NCI-H345 treated with DMSO at 0.1 percent for 48 hours (cell line): ENCODE measurements around the gene CLMN.

Experiments used
- DNase-seq: peaks from one replicate; lab custom pipeline; 2025; ENCODE audit not compliant: unreplicated experiment; lab: John Stamatoyannopoulos, UW

The CLMN gene, protein sequence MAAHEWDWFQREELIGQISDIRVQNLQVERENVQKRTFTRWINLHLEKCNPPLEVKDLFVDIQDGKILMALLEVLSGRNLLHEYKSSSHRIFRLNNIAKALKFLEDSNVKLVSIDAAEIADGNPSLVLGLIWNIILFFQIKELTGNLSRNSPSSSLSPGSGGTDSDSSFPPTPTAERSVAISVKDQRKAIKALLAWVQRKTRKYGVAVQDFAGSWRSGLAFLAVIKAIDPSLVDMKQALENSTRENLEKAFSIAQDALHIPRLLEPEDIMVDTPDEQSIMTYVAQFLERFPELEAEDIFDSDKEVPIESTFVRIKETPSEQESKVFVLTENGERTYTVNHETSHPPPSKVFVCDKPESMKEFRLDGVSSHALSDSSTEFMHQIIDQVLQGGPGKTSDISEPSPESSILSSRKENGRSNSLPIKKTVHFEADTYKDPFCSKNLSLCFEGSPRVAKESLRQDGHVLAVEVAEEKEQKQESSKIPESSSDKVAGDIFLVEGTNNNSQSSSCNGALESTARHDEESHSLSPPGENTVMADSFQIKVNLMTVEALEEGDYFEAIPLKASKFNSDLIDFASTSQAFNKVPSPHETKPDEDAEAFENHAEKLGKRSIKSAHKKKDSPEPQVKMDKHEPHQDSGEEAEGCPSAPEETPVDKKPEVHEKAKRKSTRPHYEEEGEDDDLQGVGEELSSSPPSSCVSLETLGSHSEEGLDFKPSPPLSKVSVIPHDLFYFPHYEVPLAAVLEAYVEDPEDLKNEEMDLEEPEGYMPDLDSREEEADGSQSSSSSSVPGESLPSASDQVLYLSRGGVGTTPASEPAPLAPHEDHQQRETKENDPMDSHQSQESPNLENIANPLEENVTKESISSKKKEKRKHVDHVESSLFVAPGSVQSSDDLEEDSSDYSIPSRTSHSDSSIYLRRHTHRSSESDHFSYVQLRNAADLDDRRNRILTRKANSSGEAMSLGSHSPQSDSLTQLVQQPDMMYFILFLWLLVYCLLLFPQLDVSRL

DNA sequence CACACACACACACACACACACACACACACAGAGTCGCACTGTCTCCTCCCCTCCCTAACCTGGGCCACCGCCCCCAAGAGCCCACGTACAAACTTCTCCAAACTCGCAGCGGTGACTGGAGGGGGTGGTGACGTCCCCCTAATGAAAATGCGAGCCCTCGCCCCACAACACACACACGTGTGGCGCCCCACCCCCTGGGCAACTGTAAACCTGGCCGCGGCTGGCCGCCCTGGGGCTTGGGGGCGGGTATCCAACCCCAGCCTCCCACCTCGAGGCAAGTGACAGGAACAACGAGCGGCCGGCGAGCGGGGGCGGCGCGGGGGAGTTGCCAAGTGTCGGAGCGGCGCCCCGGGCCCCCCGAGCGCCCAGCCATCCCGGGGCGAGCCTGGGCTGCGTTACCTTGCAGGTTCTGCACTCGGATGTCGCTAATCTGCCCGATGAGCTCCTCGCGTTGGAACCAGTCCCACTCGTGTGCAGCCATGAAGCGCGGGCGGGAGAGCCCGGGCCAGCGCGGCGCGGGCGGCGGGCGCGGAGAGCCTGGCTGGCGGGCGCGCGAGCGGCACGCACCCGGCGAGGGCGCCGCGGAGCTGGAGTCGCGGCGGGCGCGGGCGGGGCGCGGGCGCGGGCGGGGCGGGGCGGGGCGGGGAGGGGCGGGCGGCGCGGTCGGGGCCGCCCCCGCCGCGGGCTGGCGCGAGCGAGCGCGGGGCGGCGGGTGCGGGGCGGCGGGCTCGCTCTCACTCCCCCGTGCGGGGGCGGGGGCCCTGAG, at the start of gene CLMN:
CLMN (minus strand) TSS at position 597 of the 766 bp plus-strand sequence; CDS start at position 481, 116 bp downstream.
- no peak for DNase-seq

DNA sequence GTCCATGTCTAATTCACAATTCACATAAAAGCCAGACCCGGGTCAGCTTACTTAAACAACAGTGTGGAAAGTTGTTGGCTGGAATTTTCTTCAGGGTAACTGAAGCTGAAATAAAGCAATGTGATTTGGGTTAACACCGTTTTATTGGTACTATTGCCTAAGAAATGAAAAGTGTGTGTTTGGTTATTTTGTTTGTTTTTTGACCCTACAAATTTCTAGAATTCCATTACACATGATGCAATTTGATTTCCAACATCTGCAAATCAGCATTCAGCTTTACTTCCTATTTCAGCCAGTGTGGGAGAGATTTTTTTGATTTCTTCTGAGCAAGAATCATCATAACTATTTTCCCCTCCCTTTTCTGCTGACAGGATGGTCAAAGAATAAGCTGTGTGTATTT, 45.7 kb upstream of the CLMN start:
- DNase-seq: no peak

- no peak for DNase-seq
Measured at GRCh38 chr14:95364481-95365209, 44.9 kb upstream of the CLMN start.

GRCh38 chr14:95363468-95363954, 43.8 kb upstream of the CLMN start:
- DNase-seq: no peak

GRCh38 chr14:95362138-95362494, 42.4 kb upstream of the CLMN start:
- DNase-seq: no peak

GRCh38 chr14:95361373-95362137, 41.8 kb upstream of the CLMN start:
- DNase-seq: no peak

DNA sequence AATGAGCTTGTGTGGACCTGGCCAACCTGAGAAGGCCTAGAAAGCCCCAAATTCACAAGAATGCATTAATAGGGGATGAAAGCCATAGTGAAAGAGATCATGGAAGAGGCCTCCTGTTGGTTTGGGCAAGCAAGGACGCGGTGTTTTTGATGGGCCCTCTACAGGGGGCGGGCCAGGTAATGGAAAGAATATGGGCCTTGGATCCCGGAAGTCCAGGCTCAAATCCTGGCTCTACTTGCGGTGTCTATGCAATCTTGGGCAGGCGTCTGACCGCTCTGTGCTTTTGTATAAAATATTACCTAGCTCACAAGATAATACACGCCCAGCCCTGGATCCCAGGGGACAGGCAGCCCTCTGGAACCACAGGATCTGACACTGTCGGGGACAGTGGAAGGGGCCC, 41.1 kb upstream of the CLMN start:
- DNase-seq: no peak

DNA sequence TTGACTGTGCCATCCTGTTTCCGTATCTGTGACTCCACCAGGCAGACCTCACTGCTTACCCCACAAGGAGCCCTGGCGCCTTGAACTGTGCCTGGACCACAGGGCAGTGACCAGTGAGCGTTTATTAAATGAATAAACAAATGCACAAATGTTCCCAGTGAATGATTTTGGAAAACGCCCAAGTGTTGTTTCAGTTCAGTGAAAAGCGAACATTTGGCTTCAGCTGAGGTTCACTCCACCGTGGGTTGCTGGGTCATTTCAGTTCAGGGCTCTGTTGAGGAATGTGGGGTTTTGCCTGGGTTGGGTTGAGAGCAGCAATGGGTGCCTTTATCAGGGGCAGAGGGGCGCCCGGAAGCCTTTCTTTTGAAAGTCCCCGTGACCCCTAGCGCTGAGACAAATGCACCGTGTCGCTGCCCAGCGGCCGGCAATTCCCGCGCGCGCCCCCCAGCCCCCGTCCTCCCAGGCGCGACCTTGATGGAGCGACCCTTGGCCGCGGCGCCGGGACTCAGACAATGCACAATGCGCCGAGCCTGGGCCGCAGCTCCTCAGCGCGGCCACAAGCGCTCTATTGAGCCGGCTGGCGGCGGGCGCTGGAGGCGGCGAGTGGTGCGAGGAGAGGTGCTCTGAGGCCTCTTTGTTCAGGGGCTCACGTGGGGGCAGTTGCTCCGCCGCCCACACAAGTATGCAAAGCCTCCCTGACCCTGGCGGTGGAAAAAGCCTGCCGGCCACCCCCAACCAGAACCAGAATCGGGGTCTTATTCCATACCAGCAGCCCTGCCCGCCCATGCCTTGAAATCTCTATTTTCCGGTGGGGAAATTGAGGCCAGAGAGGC, 40.5 kb upstream of the CLMN start:
- no peak for DNase-seq

- no peak for DNase-seq
Measured at GRCh38 chr14:95356245-95356869, 36.6 kb upstream of the CLMN start.

DNA sequence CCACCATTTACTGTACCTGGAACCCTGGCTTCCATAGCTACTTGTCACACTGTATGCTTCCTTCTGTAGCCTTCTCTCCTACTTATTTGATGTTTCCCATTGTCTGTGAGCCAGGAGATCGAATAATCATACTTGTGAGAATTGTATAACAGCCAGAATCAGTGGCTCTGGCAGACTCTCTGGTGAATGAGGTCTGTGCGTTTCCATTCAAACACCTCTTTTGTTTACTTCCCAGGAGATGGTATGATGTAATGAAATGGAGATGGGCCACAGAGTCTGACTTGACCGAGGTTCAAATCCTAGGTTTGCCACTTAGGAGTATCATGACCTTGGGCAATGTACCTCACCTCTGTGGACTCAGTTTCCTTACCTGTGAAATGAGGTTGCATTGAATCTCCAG, 35.7 kb upstream of the CLMN start:
- DNase-seq: no peak

DNA sequence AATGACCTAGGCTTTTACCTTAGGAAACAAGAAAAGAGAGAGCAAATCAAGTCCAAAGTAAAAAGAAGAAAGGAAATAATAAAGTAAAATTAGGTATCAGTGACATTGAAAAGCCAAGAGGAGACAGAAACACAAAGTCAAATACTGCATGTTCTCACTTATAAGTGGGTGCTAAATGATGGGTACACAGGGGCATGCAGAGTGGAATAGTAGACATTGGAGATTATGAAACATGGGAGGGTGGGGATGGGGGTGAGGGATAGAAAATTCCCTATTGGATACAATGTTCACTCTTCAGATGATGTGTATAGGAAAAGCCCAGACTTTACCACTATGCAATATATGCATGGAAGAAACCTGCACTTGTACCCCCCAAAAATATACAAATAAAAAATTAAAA, 35.1 kb upstream of the CLMN start:
- DNase-seq: no peak

GRCh38 chr14:95353664-95354063, 34.0 kb upstream of the CLMN start:
- DNase-seq: no peak

DNA sequence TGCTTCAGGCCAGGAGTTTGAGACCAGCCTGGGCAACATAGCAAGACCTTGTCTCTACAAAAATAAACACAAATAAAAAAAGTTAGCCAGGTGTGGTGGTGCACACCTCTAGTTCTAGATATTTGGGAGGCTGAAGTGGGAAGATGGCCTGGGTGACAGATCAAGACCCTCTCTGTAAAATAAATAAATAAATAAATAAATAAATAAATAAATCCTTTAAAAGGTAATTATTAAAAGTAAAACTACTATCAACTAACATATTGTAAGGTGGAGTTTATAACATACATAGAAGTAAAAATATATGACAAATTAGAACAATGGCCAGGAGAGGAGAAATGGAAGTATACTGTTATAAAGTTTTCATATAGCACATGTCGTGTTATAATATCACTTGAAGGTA, 33.3 kb upstream of the CLMN start:
- no peak for DNase-seq

DNA sequence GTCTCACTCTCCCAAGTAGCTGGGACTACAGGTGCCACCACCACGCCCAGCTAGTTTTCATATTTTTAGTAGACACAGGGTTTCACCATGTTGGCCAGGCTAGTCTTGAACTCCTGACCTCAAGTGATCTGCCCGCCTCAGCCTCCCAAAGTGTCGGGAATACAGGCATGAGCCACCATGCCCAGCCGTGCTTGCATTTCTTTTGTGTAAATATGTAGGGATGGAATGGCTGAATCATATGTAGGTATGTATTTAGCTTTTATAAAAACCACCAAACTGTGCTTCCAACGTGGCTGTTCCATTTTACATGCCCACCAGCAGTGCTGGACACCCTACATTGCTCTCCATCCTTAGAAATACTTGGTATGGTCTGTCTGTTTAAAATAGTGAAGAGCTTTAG, 32.8 kb upstream of the CLMN start:
- DNase-seq: no peak

DNA sequence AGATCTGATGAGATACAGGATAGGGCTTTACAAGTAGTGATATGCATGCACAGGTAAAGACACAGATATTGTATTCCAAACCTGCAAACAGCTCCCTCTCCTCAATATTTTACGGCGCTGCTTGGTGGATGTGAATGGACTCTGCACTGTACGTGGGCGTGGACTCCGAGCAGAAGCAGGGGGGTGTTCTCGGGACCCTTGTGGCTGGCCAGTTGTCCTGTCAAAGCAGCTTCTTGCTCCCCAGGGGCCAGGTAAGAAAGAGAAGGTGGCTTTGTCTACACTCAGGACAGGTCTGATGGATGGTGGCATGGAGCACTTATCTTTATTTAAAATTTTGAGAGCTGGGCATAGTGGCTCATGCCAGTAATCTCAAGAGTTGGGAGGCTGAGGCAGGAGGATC, 29.5 kb upstream of the CLMN start:
- no peak for DNase-seq

GRCh38 chr14:95348395-95349080, 28.8 kb upstream of the CLMN start:
- DNase-seq: no peak

- no peak for DNase-seq
Measured at GRCh38 chr14:95346820-95347219, 27.1 kb upstream of the CLMN start.

- no peak for DNase-seq
Measured at GRCh38 chr14:95346266-95346665, 26.6 kb upstream of the CLMN start.
